Effector memory CD4-positive, alpha-beta T cell (primary cell): ENCODE data around the gene RBM33.

Experiments
- DNase-seq, 3 donors: peaks; one replicate each; pipeline ENCODE4 v3.0.0-alpha.2; 2020
- H3K27ac ChIP-seq: 2 replicates; pipeline ENCODE4 v1.7.0; 2013; ENCODE audit warnings: mild to moderate bottlenecking, low read length, moderate library complexity; ENCODE audit not compliant: insufficient read depth, poor library complexity, severe bottlenecking
- H3K27me3 ChIP-seq: replicated peaks from 2 replicates; pipeline ENCODE4 v1.7.0; 2013; ENCODE audit warnings: mild to moderate bottlenecking, low read length; ENCODE audit not compliant: insufficient read depth, control insufficient read depth, poor library complexity, severe bottlenecking
- H3K36me3 ChIP-seq: 2 replicates; pipeline ENCODE4 v1.7.0; 2013; ENCODE audit warnings: mild to moderate bottlenecking, low read length, moderate library complexity; ENCODE audit not compliant: control insufficient read depth, insufficient read depth
- H3K4me1 ChIP-seq: 2 replicates; pipeline ENCODE4 v1.7.0; 2013; ENCODE audit warnings: low read length, mild to moderate bottlenecking; ENCODE audit not compliant: control insufficient read depth, insufficient read depth, poor library complexity, severe bottlenecking
- H3K4me3 ChIP-seq: 2 replicates; pipeline ENCODE4 v1.7.0; 2013; ENCODE audit warnings: low read length, low read depth, mild to moderate bottlenecking; ENCODE audit not compliant: insufficient read depth, poor library complexity, severe bottlenecking
- H3K9me3 ChIP-seq: 2 replicates; pipeline ENCODE4 v1.7.0; 2013; ENCODE audit warnings: mild to moderate bottlenecking, low read length, moderate library complexity; ENCODE audit not compliant: control insufficient read depth

The RBM33 gene

DNA sequence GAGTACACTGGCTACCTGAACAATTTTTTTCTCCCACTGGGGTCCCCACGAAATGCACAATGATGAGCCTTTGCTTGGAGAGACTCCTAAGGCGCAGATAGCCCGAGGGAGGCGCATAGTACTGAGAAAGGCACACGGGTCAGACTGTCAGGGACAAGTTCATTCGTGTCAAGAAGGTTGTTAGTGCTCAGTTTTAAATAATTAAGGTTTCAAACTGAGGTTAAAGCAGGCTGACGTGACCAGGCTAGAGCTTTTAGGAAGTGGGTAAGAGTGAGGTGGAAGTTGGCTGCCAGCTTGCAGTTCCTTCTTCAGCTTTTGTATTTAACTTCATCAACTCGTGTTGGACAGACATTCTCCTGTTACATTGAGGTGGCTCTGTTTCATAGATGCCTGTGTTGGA is 31.6 kb downstream of the RBM33 start:
- Histone ChIP-seq H3K4me1 (no peaks in the 10 kb centered on the region), H3K27me3 (no peaks in the 10 kb centered on the region), H3K27ac (no peak overlapping the region), H3K4me3 (no peak overlapping the region), H3K36me3 (peaks cover 11% of the 10 kb centered on the region), H3K9me3 (no peaks in the 10 kb centered on the region)
- no peak for DNase-seq

GRCh38 chr7:155677688-155678087 is 33.2 kb downstream of the RBM33 start:
- no peak overlapping the region for H3K4me3 ChIP-seq
- H3K27ac ChIP-seq, result no peak overlapping the region
- H3K4me1 ChIP-seq, result no peaks in the 10 kb centered on the region
- H3K36me3 ChIP-seq, result peaks cover 11% of the 10 kb centered on the region
- no peaks in the 10 kb centered on the region for H3K9me3 ChIP-seq
- no peak for DNase-seq
- H3K27me3 ChIP-seq, result no peaks in the 10 kb centered on the region

DNA sequence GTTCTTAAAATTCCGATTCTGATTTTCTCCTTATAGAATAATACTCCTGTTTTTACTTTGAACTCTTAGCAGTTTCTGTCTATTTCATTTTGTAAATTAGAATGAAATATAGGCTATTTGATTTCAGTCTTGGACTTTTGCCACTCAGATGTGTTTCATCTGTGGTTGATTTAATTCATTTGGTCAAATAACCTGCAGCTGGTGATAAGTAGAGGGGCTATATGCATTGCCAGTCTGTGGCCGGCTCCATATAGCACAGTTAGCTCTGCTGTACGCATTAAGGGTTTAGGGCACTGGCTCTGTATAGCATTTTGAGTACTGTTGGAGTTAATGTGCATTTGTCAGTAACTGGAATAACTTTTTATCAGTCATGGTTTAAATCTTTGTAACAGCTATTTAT is 35.7 kb downstream of the RBM33 start:
- H3K27ac ChIP-seq, result no peak overlapping the region
- H3K4me1 ChIP-seq, result peaks cover 4% of the 10 kb centered on the region
- no peak overlapping the region for H3K4me3 ChIP-seq
- H3K36me3 ChIP-seq, result peaks cover 8% of the 10 kb centered on the region
- H3K9me3 ChIP-seq, result no peaks in the 10 kb centered on the region
- H3K27me3 ChIP-seq, result no peaks in the 10 kb centered on the region
- no peak for DNase-seq

GRCh38 chr7:155680864-155681263 is 36.4 kb downstream of the RBM33 start:
- H3K27me3 ChIP-seq, result no peaks in the 10 kb centered on the region
- peaks cover 11% of the 10 kb centered on the region for H3K36me3 ChIP-seq
- DNase-seq, result no peak
- no peaks in the 10 kb centered on the region for H3K9me3 ChIP-seq
- H3K27ac ChIP-seq, result no peak overlapping the region
- H3K4me3 ChIP-seq, result no peak overlapping the region
- peaks cover 4% of the 10 kb centered on the region for H3K4me1 ChIP-seq

GRCh38 chr7:155681663-155682062 is 37.2 kb downstream of the RBM33 start:
- Histone ChIP-seq H3K36me3 (peaks cover 15% of the 10 kb centered on the region), H3K27ac (no peak overlapping the region)
- DNase-seq, result no peak

DNA sequence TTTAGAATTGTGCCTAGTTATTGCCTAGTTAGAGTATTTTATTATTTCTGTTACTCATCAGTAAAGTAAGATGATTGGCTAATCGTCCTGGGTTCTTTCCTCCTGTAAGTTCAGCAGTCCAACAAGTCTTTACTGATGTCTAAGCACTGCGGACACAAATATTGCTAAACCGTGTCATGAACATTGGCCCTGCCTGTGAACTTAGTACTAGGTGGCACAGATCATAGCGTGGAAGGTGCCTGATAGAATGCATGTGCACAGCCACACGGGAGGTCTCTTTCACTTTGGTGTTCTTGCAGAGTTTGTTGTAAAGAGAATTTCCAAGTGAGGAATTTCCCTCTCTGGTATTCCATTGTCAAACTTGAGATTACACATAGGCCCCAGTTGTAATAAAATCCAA is 38.0 kb downstream of the RBM33 start:
- Histone ChIP-seq H3K27me3 (no peaks in the 10 kb centered on the region), H3K36me3 (peaks cover 15% of the 10 kb centered on the region), H3K4me1 (peaks cover 4% of the 10 kb centered on the region), H3K4me3 (no peak overlapping the region), H3K27ac (no peak overlapping the region), H3K9me3 (no peaks in the 10 kb centered on the region)
- no peak for DNase-seq

More at GRCh38 chr7:155681663-155682062, 37.2 kb downstream of the RBM33 start:
- Histone ChIP-seq H3K4me3 (no peak overlapping the region), H3K4me1 (peaks cover 4% of the 10 kb centered on the region), H3K27me3 (no peaks in the 10 kb centered on the region), H3K9me3 (no peaks in the 10 kb centered on the region)

- peaks cover 15% of the 10 kb centered on the region for H3K36me3 ChIP-seq
- H3K9me3 ChIP-seq, result no peaks in the 10 kb centered on the region
- no peak overlapping the region for H3K27ac ChIP-seq
- DNase-seq, result no peak
- no peaks in the 10 kb centered on the region for H3K27me3 ChIP-seq
- H3K4me3 ChIP-seq, result no peak overlapping the region
- peaks cover 4% of the 10 kb centered on the region for H3K4me1 ChIP-seq
These were observed 38.6 kb downstream of the RBM33 start for GRCh38 chr7:155683098-155683497.

DNA sequence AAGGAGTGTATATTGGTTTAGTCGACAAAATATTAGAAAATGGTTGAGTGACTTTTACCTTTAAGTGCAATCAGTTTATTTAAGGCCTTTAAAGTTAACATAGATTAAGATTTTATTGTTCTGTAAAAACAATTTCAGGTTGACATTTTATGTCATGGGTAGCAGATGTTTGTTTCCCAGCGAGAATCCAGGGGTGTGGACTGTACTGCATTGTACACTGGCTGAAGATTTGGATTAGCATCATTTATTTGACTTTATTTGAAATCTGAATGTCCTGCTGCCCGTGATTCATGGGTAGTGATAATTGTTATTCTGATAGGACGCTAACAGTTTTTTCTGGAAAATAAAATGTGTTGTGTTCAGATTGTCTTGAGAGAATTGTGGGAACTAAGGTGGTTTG is 39.3 kb downstream of the RBM33 start:
- no peak overlapping the region for H3K4me3 ChIP-seq
- peaks cover 4% of the 10 kb centered on the region for H3K4me1 ChIP-seq
- H3K27me3 ChIP-seq, result no peaks in the 10 kb centered on the region
- no peak for DNase-seq
- H3K36me3 ChIP-seq, result peaks cover 15% of the 10 kb centered on the region
- H3K9me3 ChIP-seq, result no peaks in the 10 kb centered on the region
- H3K27ac ChIP-seq, result no peak overlapping the region

- H3K27ac ChIP-seq, result no peak overlapping the region
- H3K36me3 ChIP-seq, result peaks cover 11% of the 10 kb centered on the region
These were observed 40.1 kb downstream of the RBM33 start for GRCh38 chr7:155684543-155684942.

DNA sequence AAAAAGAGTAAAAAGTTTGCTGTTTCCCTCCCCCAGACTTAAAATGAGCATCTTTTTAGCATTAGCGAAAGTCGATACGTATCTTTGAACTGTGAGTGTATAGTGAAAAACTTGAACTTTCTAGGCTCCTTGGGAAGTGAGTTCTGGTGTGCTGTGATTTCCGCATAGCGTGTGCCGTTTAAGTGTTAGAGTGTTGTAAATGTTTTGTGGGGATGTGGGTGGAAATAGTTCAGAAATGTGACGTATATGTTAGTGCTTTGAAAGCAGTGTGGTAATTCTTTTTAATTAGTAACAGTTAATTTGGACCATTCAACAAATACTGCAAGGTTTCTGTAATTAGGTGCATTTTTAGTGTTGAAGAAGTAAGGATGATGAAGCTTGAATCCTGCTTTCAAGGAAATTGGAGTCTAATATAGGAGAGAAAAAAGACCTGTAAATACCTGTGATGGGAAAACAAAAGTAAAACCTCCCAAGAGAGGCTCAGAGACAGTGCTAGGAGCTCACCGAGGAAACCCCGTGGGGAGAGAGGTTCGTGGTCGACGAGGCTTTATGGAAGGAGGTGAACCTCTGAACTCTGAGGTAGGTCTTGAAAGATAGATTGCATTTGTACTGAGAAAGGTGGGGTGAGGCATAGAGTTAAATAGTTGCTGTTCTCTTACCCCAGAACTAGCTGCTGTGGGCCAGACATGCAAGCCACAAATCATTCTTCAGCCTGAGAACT is 40.8 kb downstream of the RBM33 start:
- peaks cover 4% of the 10 kb centered on the region for H3K4me1 ChIP-seq
- no peak overlapping the region for H3K4me3 ChIP-seq
- no peak for DNase-seq
- H3K27me3 ChIP-seq, result no peaks in the 10 kb centered on the region
- H3K27ac ChIP-seq, result peak overlapping the region; percentile 5
- no peaks in the 10 kb centered on the region for H3K9me3 ChIP-seq
- H3K36me3 ChIP-seq, result peaks cover 11% of the 10 kb centered on the region

More at GRCh38 chr7:155684543-155684942, 40.1 kb downstream of the RBM33 start:
- Histone ChIP-seq H3K9me3 (no peaks in the 10 kb centered on the region), H3K27me3 (no peaks in the 10 kb centered on the region), H3K4me3 (no peak overlapping the region), H3K4me1 (peaks cover 4% of the 10 kb centered on the region)
- no peak for DNase-seq
